ENCODE data around the gene CCDC192. TPM values are rescaled to one million over a fixed set of nuclear protein-coding genes. Genes with fewer than 3 reads are reported as not detected.

Gene CCDC192
- total RNA-seq, 1 experiment from 2014 or later: not detected

DNA sequence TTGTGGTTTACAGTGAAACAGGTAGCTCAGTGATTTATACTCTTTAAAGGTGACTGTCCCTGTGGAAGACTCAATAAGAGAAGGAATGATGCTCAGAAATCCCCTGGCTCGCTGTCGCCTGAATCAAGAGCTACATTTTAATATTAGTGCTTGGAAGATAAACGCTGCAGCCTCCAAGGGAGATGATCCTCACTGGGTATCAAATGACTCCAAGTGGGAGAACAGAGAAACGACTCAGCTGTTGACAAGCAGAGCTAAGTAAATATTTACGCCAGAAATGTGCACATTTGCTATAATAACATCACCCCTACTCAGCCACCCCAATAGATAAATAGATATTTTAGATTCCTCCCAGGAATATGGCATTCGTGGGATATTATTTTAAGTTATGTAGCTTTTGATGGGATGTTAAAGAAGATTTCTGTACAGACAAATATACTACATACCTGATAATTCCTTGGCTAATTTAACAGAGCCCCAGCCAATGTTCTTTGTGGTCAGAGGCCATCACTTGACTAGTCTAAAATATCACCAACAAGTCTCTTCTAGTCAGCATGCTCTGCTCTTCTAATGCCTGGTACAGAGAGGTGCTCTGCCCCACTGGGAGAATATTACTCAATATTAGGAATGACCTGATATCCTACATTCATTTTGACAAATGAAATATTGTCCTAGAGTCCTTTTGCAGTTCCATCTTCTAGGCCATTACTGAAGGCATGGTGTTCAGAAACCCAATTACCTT lies 18.3 kb upstream of the CCDC192 start:
- no peaks in the 10 kb centered on the region for H3K4me1 ChIP-seq (replicated peaks)
- no peak for DNase-seq (ENCODE audit: low read depth in 1 of 2, low spot score in 2 of 2)
- no peaks in the 10 kb centered on the region for H3K27me3 ChIP-seq (replicated peaks)
- no peaks in the 10 kb centered on the region for H3K36me3 ChIP-seq
- no peak overlapping the region for H3K27ac ChIP-seq
- H3K4me3 ChIP-seq: no peak overlapping the region
- no peaks in the 10 kb centered on the region for H3K9me3 ChIP-seq (replicated peaks)

DNA sequence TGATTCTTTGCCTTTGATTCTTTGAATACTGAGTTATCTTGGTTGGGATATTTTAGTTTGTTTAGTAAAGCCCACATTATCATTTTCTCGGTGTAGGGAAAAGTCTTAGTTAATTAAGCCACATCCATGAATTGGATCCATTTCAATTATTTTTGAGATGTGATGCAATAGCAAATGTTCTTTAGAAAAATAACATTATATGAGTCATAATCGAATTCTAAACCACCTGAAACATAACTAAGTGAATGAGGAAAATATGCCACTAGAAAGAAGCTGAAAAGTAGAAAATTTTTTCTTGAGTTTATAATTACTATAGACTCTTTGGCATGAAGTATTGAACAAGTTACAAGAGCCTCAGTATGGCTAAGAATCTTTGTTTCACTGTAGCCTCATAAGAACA lies 17.5 kb upstream of the CCDC192 start:
- Histone ChIP-seq H3K4me3 (no peak overlapping the region), H3K4me1 (replicated peaks) (no peaks in the 10 kb centered on the region), H3K9me3 (replicated peaks) (no peaks in the 10 kb centered on the region), H3K27ac (no peak overlapping the region), H3K36me3 (no peaks in the 10 kb centered on the region), H3K27me3 (replicated peaks) (no peaks in the 10 kb centered on the region)
- DNase-seq (ENCODE audit: low read depth in 1 of 2, low spot score in 2 of 2): no peak

DNA sequence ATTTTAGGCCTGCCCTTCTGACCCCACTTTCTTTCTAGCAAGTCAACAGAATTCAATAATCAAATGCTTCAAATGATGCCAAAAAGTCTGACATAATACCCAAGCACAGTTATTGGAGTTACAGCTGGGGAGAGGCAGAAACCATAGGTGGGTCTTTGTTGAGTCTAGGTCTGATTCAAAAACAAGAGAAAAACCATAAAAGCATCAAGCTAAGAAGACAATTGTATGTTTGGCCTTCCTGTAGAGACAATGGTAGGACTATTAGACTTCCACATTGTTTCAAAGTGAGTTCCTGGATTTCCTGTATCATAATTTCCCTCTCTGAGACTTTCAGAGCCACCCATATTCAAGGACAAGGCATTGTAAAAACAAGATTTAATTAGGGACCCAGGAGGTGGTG lies 16.8 kb upstream of the CCDC192 start:
- Histone ChIP-seq H3K9me3 (replicated peaks) (no peaks in the 10 kb centered on the region), H3K27ac (no peak overlapping the region), H3K4me1 (replicated peaks) (no peaks in the 10 kb centered on the region), H3K36me3 (no peaks in the 10 kb centered on the region), H3K27me3 (replicated peaks) (no peaks in the 10 kb centered on the region), H3K4me3 (no peak overlapping the region)
- no peak for DNase-seq (ENCODE audit: low read depth in 1 of 2, low spot score in 2 of 2)

DNA sequence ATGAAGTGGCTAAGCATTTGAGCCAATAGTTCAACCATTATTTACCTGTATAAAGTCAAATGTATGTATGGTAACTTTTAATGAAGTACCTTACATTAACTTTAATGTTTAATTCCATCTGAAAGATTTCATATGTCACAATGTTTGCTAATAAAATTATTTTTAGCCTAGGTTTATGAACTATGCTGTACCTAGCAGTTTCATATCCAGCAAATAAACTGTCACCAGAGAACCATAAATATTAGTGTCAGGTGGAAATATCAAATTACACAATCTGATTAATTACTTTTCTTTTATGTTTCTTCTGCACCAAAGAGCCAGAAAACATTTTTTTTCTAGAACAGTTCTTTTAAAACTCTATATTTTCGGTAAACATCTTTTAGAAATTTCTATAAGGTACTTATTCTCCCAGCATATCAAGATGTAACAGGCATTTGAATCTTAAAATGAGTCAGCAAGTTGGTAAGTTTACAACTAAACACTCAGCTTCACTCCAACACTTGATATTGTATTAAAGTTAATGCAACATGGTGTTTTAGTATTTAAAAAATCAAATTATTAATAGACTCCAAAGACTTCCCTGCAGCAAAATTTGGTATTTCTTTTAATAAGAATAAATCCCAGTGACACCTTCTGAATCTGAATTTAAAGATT lies 8.5 kb upstream of the CCDC192 start:
- H3K27ac ChIP-seq: no peak overlapping the region
- H3K36me3 ChIP-seq: no peaks in the 10 kb centered on the region
- DNase-seq (ENCODE audit: low read depth in 1 of 2, low spot score in 2 of 2): no peak
- H3K4me1 ChIP-seq (replicated peaks): peaks cover 30% of the 10 kb centered on the region
- H3K27me3 ChIP-seq (replicated peaks): no peaks in the 10 kb centered on the region
- H3K9me3 ChIP-seq (replicated peaks): no peaks in the 10 kb centered on the region
- H3K4me3 ChIP-seq: no peak overlapping the region

DNA sequence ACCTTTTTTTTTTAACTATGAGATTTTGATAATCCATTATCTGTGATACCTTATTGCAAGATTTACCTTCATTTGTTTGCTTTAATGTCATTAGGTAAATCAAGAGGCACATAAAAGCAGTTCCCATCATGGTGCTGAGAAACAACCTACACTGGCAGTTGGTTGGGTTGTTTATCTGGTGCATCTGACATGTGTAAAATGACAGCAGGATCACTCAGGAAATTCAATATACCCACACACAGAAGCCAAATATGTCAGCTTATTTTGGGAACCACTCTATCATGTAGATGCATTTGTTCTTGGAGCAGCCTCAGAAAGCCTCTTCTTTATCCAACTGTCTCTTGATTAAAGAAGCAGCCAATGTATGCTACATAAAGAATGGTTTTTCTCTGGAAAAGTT lies 7.8 kb upstream of the CCDC192 start:
- Histone ChIP-seq H3K27me3 (replicated peaks) (no peaks in the 10 kb centered on the region), H3K27ac (no peak overlapping the region), H3K4me3 (no peak overlapping the region), H3K9me3 (replicated peaks) (no peaks in the 10 kb centered on the region), H3K36me3 (no peaks in the 10 kb centered on the region), H3K4me1 (replicated peaks) (peaks cover 30% of the 10 kb centered on the region)
- DNase-seq (ENCODE audit: low read depth in 1 of 2, low spot score in 2 of 2): no peak

DNA sequence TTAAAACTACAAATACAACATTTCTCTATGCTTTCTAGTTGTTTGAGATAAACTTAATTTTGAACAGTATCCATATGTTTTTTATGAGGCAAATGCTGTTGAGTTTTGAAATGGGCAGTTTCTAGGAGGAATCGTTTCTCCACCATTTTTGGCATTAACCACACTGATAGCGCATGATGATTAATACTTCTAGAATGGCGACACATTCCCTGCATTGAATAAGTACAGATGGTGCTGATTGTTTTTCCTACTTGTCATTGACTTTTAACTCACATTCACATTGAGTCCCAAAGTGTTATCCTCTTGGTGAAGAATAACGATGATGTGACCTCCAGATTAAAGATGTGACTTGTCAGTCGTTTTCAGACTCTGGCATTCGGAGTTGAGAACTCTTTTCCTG lies 6.5 kb upstream of the CCDC192 start:
- H3K36me3 ChIP-seq: no peaks in the 10 kb centered on the region
- peaks cover 30% of the 10 kb centered on the region for H3K4me1 ChIP-seq (replicated peaks)
- peak overlapping the region; percentile 4; the same call in 1 of the 2 replicates for H3K27ac ChIP-seq
- no peaks in the 10 kb centered on the region for H3K27me3 ChIP-seq (replicated peaks)
- H3K4me3 ChIP-seq: no peak overlapping the region
- no peaks in the 10 kb centered on the region for H3K9me3 ChIP-seq (replicated peaks)
- DNase-seq (ENCODE audit: low read depth in 1 of 2, low spot score in 2 of 2): peak in 1 of 2 experiments; percentile 41

DNA sequence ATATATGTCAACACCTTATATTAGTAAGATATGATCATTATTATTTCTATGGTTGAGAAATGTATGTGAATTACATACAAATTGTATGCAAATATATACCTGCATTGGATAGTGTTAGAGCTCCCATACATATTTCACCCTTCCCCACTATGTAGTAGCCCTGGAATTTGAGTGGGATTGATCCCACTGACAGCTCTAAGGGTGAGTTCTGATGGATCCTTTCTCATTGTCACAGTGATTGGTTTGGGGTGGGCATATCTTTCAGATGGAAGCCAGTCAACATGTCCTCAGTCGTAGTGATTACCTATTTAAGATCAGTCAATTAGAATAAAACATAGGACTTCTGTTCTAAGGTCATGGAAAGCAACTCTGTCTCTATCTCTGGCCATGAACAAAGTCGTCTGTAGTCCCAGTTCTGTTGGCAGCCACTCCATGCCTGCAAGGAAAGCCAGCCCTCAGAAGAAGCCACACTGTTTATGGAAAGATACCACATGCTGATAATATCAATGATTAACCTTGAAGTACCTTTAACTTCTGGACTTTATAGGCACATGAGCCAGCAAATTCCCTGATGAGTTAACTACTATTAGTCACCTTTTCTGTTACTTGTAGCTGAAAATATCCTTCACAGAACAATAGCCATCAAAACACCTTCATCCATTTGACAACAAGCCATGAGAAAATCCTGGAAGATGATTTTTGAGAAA lies 5.1 kb upstream of the CCDC192 start:
- peak in 1 of 2 experiments; percentile 53 for DNase-seq (ENCODE audit: low read depth in 1 of 2, low spot score in 2 of 2)
- Histone ChIP-seq H3K27ac (no peak overlapping the region), H3K27me3 (replicated peaks) (no peaks in the 10 kb centered on the region), H3K36me3 (no peaks in the 10 kb centered on the region), H3K4me1 (replicated peaks) (peaks cover 30% of the 10 kb centered on the region), H3K4me3 (no peak overlapping the region), H3K9me3 (replicated peaks) (no peaks in the 10 kb centered on the region)

DNA sequence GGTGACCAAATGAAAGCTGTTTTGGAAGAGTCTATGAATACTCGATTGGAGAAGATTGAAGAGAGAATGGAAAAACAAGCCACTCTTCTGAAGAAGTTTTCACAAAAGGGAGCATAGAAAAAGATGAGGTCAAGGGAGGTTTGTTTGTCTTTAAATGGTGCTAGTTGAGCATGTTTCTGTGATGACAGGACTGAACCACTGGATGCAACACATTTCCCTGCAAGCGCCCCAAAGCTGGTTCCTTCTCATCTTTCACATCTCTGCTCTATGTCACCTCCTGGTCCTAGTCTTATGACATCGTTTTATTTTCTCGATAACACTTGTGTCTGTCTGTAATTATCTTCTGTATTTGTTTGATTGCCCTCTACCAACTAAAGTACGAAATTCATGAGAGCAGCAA lies 3.8 kb upstream of the CCDC192 start:
- no peak for DNase-seq (ENCODE audit: low read depth in 1 of 2, low spot score in 2 of 2)
- Histone ChIP-seq H3K36me3 (no peaks in the 10 kb centered on the region), H3K4me3 (no peak overlapping the region), H3K9me3 (replicated peaks) (no peaks in the 10 kb centered on the region), H3K27me3 (replicated peaks) (no peaks in the 10 kb centered on the region), H3K4me1 (replicated peaks) (peaks cover 30% of the 10 kb centered on the region), H3K27ac (no peak overlapping the region)

DNA sequence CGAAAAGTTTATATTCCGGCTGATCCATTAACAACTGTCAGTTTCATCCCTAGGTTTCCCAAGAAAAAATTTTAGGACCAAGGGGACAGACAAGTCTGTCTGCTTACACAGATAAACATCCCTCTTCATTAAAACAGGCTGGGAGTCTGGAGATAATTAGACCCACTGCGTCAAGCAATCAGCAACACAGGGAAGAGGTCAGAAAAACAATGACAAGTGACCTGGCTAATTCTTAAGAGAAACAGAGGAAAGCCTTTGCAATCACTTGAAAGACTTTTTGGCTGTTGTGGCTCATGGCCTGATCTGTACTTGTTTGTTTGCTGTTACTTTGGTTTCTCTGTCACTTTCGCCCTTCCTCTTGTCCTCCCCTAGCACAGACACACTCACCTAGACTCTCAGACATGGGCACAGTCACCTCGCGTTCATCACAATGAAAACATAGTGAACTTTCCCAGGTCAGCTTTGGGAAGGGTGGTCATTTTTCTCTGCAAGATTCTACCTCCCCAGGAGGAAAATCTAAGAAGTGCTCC lies 2.9 kb upstream of the CCDC192 start:
- no peak overlapping the region for H3K27ac ChIP-seq
- DNase-seq (ENCODE audit: low read depth in 1 of 2, low spot score in 2 of 2): no peak
- peaks cover 33% of the 10 kb centered on the region for H3K4me1 ChIP-seq (replicated peaks)
- no peaks in the 10 kb centered on the region for H3K36me3 ChIP-seq
- no peaks in the 10 kb centered on the region for H3K27me3 ChIP-seq (replicated peaks)
- H3K4me3 ChIP-seq: no peak overlapping the region
- H3K9me3 ChIP-seq (replicated peaks): no peaks in the 10 kb centered on the region

DNA sequence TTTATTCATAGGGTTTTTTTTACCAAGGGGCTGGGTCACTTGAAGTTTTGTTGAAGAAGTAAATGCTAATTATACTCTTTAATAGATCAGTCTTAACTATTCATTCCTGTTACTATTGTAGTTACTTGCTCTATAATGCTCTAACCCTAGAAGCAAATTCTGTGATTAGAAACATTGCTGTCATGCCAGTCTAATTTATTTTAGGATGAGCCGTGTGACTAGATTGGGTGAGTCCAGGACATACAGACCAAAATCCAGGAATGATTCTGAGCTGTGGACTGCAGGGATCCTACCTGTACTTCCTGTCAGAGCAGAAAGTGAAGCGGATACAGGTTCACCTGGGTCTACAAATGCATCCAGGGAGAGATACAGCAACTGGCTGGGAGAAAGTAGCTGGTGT lies 757 bp upstream of the CCDC192 start:
- no peaks in the 10 kb centered on the region for H3K9me3 ChIP-seq (replicated peaks)
- H3K36me3 ChIP-seq: no peaks in the 10 kb centered on the region
- no peak for DNase-seq (ENCODE audit: low read depth in 1 of 2, low spot score in 2 of 2)
- peaks cover 21% of the 10 kb centered on the region for H3K4me1 ChIP-seq (replicated peaks)
- no peaks in the 10 kb centered on the region for H3K27me3 ChIP-seq (replicated peaks)
- H3K4me3 ChIP-seq: no peak overlapping the region
- no peak overlapping the region for H3K27ac ChIP-seq

DNA sequence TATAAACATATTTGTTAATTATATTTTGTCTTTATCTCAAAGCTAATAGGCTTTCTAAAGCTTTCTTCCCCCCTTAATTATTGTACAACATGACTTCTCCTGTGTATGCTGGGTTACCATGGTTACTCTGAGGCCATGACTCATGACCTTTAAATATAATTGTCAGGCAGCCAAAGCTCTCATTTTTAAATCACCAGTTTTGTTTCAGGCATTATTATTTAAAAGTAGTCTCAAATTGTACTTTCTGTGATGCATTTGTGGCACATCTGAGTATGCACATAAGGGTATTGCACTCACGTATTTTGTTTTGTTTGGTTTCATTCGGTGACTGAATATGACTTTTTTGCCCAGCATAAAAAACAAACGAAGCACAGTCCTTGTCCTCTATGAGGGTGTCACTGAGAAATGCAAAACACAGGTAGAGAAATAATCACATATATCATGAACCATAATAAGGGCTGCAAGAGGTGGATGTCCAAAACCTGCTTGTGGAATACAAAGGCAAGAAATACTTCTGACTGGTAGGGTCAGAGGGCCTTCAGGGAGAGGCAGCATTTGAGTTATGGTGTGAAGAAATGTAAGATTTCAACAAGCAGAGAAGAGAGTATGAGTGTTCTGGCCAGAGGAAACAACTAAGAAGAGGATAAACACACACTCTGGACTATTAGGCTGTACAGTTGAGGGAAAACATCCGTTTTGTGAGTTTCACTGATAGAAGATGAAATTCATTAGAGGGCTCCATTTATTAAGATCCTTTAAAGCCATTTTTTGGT lies 2.1 kb downstream of the CCDC192 start:
- no peak overlapping the region for H3K27ac ChIP-seq

DNA sequence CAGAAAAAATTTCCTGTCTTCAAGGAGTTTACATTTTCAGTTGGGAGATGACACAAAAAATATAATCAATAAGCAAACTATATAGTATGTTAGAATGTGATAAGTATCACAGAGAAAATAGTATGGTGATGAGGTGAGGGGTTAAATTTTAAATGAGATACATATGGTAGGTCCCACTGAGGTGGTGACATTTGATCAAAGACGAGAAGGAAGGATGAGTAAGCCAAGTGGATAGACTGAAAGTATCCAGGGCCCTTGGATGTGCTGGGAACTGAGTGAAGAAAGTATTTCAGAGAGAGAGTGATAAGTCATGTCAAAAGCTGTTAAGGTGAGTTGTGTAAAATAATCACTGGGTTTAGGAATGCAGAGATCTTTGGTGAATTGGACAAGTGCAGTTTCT lies 3.5 kb downstream of the CCDC192 start:
- no peak overlapping the region for H3K4me3 ChIP-seq
- no peaks in the 10 kb centered on the region for H3K36me3 ChIP-seq
- DNase-seq (ENCODE audit: low read depth in 1 of 2, low spot score in 2 of 2): no peak
- H3K27ac ChIP-seq: no peak overlapping the region
- 0 out of 2 replicates have a peak, but pooled peaks cover 3% of the 10 kb centered on the region for H3K4me1 ChIP-seq (replicated peaks)
- no peaks in the 10 kb centered on the region for H3K9me3 ChIP-seq (replicated peaks)
- H3K27me3 ChIP-seq (replicated peaks): no peaks in the 10 kb centered on the region

More for the DNA sequence above, 2.1 kb downstream of the CCDC192 start:
- Histone ChIP-seq H3K36me3 (no peaks in the 10 kb centered on the region), H3K9me3 (replicated peaks) (no peaks in the 10 kb centered on the region), H3K4me3 (no peak overlapping the region), H3K4me1 (replicated peaks) (0 out of 2 replicates have a peak, but pooled peaks cover 3% of the 10 kb centered on the region), H3K27me3 (replicated peaks) (no peaks in the 10 kb centered on the region)
- DNase-seq (ENCODE audit: low read depth in 1 of 2, low spot score in 2 of 2): peak in 1 of 2 experiments; percentile 51

DNA sequence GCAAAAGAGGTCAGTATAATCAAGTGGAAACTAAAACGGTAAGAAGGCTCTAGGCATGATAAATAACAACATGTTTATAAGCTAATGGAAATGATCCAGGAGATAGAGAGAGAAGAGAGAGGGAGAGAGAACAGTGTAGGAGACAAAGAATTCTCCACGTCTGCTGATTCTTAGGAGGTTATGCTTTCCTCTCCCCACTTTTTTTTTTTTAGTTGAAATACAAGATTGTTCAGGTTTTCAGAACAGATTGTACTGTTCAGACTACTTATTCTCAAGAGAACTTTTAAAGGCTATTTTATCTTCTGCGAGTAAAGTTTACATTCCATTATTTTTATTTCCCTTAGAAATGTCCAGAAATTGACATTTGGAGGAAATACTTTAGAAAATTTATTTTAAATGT lies 4.0 kb downstream of the CCDC192 start:
- DNase-seq (ENCODE audit: low read depth in 1 of 2, low spot score in 2 of 2): no peak
- Histone ChIP-seq H3K27ac (no peak overlapping the region), H3K36me3 (no peaks in the 10 kb centered on the region), H3K27me3 (replicated peaks) (no peaks in the 10 kb centered on the region), H3K4me3 (no peak overlapping the region), H3K9me3 (replicated peaks) (no peaks in the 10 kb centered on the region), H3K4me1 (replicated peaks) (0 out of 2 replicates have a peak, but pooled peaks cover 3% of the 10 kb centered on the region)

Measured in SJSA1 (cell line).